Kidney (tissue), 14 donors: Measurements from ENCODE around the gene MLN. TPM values are rescaled to one million over a fixed set of nuclear protein-coding genes. Genes with fewer than 3 reads are reported as not detected.

Experiments used
- DNase-seq, 5 donors: peaks; one replicate each; pipeline ENCODE4 v3.0.0-alpha.2; 2013 to 2020
- FAIRE-seq: peaks from 2 replicates; lab custom pipeline; 2012; peaks lifted over from hg19 to GRCh38; lab: Jason Lieb, UNC
- H3K27ac ChIP-seq, 2 donors: one replicate each; pipeline ENCODE4 v1.7.0; 2013; ENCODE audit warnings: low read depth in 2 of 2, low read length in 2 of 2, inconsistent platforms in 1 of 2
- H3K27me3 ChIP-seq: one replicate; pipeline ENCODE4 v1.7.1; 2013; ENCODE audit warnings: low read length, inconsistent platforms; ENCODE audit not compliant: control insufficient read depth, insufficient read depth
- H3K36me3 ChIP-seq, 3 donors: one replicate each; pipeline versions ENCODE4 v1.7.0 to v1.7.1; 2013; ENCODE audit warnings: low read length in 3 of 3, control low read depth in 1 of 3, inconsistent platforms in 1 of 3; ENCODE audit not compliant: insufficient read depth in 3 of 3, control insufficient read depth in 2 of 3
- H3K4me1 ChIP-seq, 3 donors: one replicate each; pipeline versions ENCODE4 v1.7.0 to v1.7.1; 2013; ENCODE audit warnings: low read length in 3 of 3, inconsistent platforms in 1 of 3, low read depth in 1 of 3; ENCODE audit not compliant: control insufficient read depth in 2 of 3, insufficient read depth in 2 of 3
- H3K4me3 ChIP-seq, 3 donors: one replicate each; pipeline versions ENCODE4 v1.7.0 to v1.8.1; 2013; ENCODE audit warnings: low read length in 3 of 3, control low read depth in 1 of 3, inconsistent platforms in 1 of 3
- H3K9ac ChIP-seq, 3 donors: one replicate each; pipeline versions ENCODE4 v1.7.0 to v1.7.1; 2013; ENCODE audit warnings: low read length in 3 of 3, control low read depth in 1 of 3, inconsistent platforms in 1 of 3
- H3K9me3 ChIP-seq, 3 donors: one replicate each; pipeline versions ENCODE4 v1.7.0 to v1.7.1; 2013; ENCODE audit warnings: low read length in 3 of 3, control low read depth in 1 of 3, inconsistent platforms in 1 of 3; ENCODE audit not compliant: control insufficient read depth in 2 of 3, insufficient read depth in 1 of 3
- CTCF ChIP-seq: IDR thresholded peaks from 3 replicates; pipeline ENCODE4 v1.5.1; 2012; ENCODE audit warnings: mild to moderate bottlenecking, moderate library complexity, borderline replicate concordance; ENCODE audit not compliant: insufficient read depth; ENCODE audit errors: extremely low read depth
- intact Hi-C: fragments of 100-400 bp; cut with DNase I; formaldehyde crosslinking; loops from one replicate; pipeline ENCODE4 v1.11.1; 2022
- polyA plus RNA-seq: library from polyadenylated mRNA; stranded (reverse); fragments of 350-450 nt; fragmentation: Illumina TruSeq; extraction: RNeasy Lipid Tissue Mini Kit (QIAGEN cat#74804); gene quantifications from one replicate; pipeline ENCODE4 v1.2.3, GENCODE V29; 2014; ENCODE audit warnings: low read depth, low replicate concordance; ENCODE audit not compliant: insufficient read depth
- total RNA-seq: library from RNA; stranded (reverse); fragmentation: NEBNext Ultra II Directional; extraction: Animal tissue kit (Norgen Biotek cat#: 25700); gene quantifications from one replicate; pipeline ENCODE4 v1.2.1, GENCODE V29; 2021
- donor health status: control.
- donor health status: control.
- donor health status: control.
- donor health status: control.
- donor health status: control.
- donor health status: DM: yes; HTN: yes; CAD: no.
- donor health status: Normal renal cell carcinoma (clear cell type).

The MLN gene
- total and polyA plus RNA-seq, 2 donors from 2014 or later = not detected

- Histone ChIP-seq H3K27ac (no peak overlapping the region), H3K27me3 (no peaks in the 10 kb centered on the region), H3K36me3 (no peaks in the 10 kb centered on the region), H3K4me3 (no peak overlapping the region), H3K9ac (no peak overlapping the region), H3K9me3 (no peaks in the 10 kb centered on the region), H3K4me1 (no peaks in the 10 kb centered on the region)
- no peak for TF ChIP-seq CTCF
- FAIRE-seq (no peak), DNase-seq (peak in 2 of 5 donors; percentile 17 to 47)
- intact Hi-C loops = no loop called here
Observed at GRCh38 chr6:33808641-33809180, 4.9 kb upstream of the MLN start.

GRCh38 chr6:33807606-33808005, 3.8 kb upstream of the MLN start:
- FAIRE-seq = no peak
- intact Hi-C loops = no loop called here
- Histone ChIP-seq H3K36me3 (no peaks in the 10 kb centered on the region), H3K4me1 (no peaks in the 10 kb centered on the region), H3K27ac (no peak overlapping the region), H3K9ac (no peak overlapping the region), H3K4me3 (no peak overlapping the region), H3K27me3 (no peaks in the 10 kb centered on the region), H3K9me3 (no peaks in the 10 kb centered on the region)
- no peak for TF ChIP-seq CTCF
- DNase-seq = peak in 1 of 5 donors; percentile 11

- no peak for TF ChIP-seq CTCF
- peak in 1 of 5 donors; percentile 55 for DNase-seq
- H3K9me3 ChIP-seq = no peaks in the 10 kb centered on the region
- intact Hi-C loops = no loop called here
- H3K27me3 ChIP-seq = no peaks in the 10 kb centered on the region
- H3K27ac ChIP-seq = no peak overlapping the region
- H3K4me3 ChIP-seq = no peak overlapping the region
- no peaks in the 10 kb centered on the region for H3K36me3 ChIP-seq
- FAIRE-seq = no peak
- no peak overlapping the region for H3K9ac ChIP-seq
- no peaks in the 10 kb centered on the region for H3K4me1 ChIP-seq
Observed at GRCh38 chr6:33806841-33807240, 3.0 kb upstream of the MLN start.
